Gastrocnemius medialis (tissue), 4 donors: ENCODE measurements around the gene HMCN1.

Source experiments
- CTCF ChIP-seq, 5 experiments: fragments of 450-650 bp in 3 of 5; fragments of 200-600 bp in 2 of 5; sonication (generic) in 2 of 5; IDR thresholded peaks in 4 of 5; conservative IDR thresholded peaks in 1 of 5; 1 replicate in 4 of 5; 2 replicates in 1 of 5; pipeline ENCODE4 v1.5.1; 2016 to 2019; ENCODE audit warnings: antibody characterized with exemption in 5 of 5, mild to moderate bottlenecking in 3 of 5, moderate library complexity in 3 of 5
- POLR2A ChIP-seq, 2 donors: fragments of 450-650 bp; IDR thresholded peaks; one replicate each; pipeline ENCODE4 v1.6.1; 2017; ENCODE audit warnings: antibody characterized with exemption in 2 of 2, mild to moderate bottlenecking in 2 of 2, moderate library complexity in 2 of 2

- TF ChIP-seq CTCF (IDR thresholded peaks at IDR 0.05 in 4 of 5, conservative IDR thresholded peaks at IDR 0.05 in 1 of 5) (no peak), POLR2A (IDR thresholded peaks at IDR 0.05) (no peak)
Measured at GRCh38 chr1:185939142-185939541, 205.0 kb downstream of the HMCN1 start.
